Ectodermal cell (in vitro differentiated cells): ENCODE results near the gene GPSM3.

Experiments used
- H3K27ac ChIP-seq: 2 replicates; pipeline ENCODE4 v1.7.0; 2013; ENCODE audit warnings: mild to moderate bottlenecking, low read depth, low read length; ENCODE audit not compliant: insufficient read depth, poor library complexity, severe bottlenecking
- H3K27me3 ChIP-seq: 2 replicates; pipeline ENCODE4 v1.7.0; 2013; ENCODE audit warnings: mild to moderate bottlenecking, low read length; ENCODE audit not compliant: insufficient read depth, control insufficient read depth, poor library complexity, severe bottlenecking
- H3K36me3 ChIP-seq: one replicate; pipeline ENCODE4 v1.7.0; 2013; ENCODE audit warnings: low read length; ENCODE audit not compliant: control insufficient read depth, insufficient read depth
- H3K4me1 ChIP-seq: one replicate; pipeline ENCODE4 v1.7.0; 2013; ENCODE audit warnings: low read length; ENCODE audit not compliant: control insufficient read depth, insufficient read depth
- H3K4me3 ChIP-seq: 2 replicates; pipeline ENCODE4 v1.7.0; 2013; ENCODE audit warnings: low read depth, low read length, control low read depth; ENCODE audit not compliant: insufficient read depth
- H3K9me3 ChIP-seq: 2 replicates; pipeline ENCODE4 v1.7.0; 2013; ENCODE audit warnings: mild to moderate bottlenecking, low read length, moderate library complexity; ENCODE audit not compliant: control insufficient read depth
- WGBS, 2 experiments: methylation state at CpG; one replicate each; pipeline ENCODE4 v1.1.7; 2013; ENCODE audit warnings: missing lambda C conversion rate in 2 of 2; 5-methylcytosine and 5-hydroxymethylcytosine counted together

The GPSM3 gene

DNA sequence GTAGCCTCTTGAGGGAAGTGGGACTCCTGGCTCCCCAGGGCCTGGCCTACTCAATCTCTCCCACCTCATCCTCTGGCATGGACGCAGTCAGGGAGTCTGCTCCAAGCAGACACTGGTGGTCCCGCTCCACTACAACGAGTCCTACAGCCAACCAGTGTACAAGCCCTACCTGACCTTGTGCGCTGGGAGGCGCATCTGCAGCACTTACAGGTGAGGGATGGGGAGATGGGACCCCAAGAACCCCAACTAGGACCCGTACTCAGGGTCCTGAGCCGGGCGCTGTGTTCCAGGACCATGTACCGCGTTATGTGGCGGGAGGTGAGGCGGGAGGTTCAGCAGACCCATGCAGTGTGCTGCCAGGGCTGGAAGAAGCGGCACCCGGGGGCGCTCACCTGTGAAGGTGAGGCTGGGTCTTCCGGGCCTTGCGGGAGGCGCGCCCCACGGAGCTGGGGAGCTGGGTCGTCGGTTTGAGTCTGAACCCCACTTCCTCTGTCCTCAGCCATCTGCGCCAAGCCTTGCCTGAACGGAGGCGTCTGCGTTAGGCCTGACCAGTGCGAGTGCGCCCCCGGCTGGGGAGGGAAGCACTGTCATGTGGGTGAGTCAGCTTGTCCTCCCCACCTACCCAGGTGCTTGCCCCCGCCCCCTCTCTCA is 25.9 kb downstream of the GPSM3 start:
- H3K27ac ChIP-seq = peak overlapping the region; percentile 3

DNA sequence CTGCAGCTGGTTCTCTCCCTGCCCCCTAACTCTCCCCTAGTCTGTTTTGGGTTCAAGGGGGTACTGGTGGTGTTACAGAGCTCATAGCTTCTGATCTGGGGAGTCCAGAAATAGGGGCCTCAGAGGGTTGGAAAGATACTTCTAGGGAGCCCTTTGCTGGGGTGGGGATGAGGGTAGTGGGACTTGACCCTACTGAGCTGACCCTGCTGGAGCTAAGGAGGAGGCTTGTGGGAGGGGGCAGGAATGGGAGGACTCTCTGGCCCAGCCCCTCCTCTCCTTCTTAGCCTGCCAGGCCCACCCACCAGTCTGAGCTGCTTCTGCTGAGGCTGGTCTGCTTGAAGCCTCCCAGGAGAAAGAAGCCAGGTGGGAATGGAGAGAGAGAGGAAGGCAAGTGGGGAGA is 28.1 kb downstream of the GPSM3 start, which contains the start of gene EGFL8:
EGFL8 (plus strand) TSS at position 301 of the 400 bp plus-strand sequence. CDS start 1,571 bp downstream, outside the sequence.
- H3K36me3 ChIP-seq = peaks cover 8% of the 10 kb centered on the region
- H3K4me1 ChIP-seq = peaks cover 34% of the 10 kb centered on the region
- H3K27ac ChIP-seq = peak within 1 kb of the TSS; percentile 92
- no peaks in the 10 kb centered on the region for H3K27me3 ChIP-seq
- H3K4me3 ChIP-seq = no peak within 1 kb of the TSS
- H3K9me3 ChIP-seq = no peaks in the 10 kb centered on the region

More for the DNA sequence above, 25.9 kb downstream of the GPSM3 start:
- WGBS, 2 experiments = 93 to 94% methylated on average over 30 of the region's 30 CpGs
- H3K27me3 ChIP-seq = no peaks in the 10 kb centered on the region
- H3K9me3 ChIP-seq = no peaks in the 10 kb centered on the region
- H3K4me1 ChIP-seq = peaks cover 34% of the 10 kb centered on the region
- no peak overlapping the region for H3K4me3 ChIP-seq
- peaks cover 26% of the 10 kb centered on the region for H3K36me3 ChIP-seq

DNA sequence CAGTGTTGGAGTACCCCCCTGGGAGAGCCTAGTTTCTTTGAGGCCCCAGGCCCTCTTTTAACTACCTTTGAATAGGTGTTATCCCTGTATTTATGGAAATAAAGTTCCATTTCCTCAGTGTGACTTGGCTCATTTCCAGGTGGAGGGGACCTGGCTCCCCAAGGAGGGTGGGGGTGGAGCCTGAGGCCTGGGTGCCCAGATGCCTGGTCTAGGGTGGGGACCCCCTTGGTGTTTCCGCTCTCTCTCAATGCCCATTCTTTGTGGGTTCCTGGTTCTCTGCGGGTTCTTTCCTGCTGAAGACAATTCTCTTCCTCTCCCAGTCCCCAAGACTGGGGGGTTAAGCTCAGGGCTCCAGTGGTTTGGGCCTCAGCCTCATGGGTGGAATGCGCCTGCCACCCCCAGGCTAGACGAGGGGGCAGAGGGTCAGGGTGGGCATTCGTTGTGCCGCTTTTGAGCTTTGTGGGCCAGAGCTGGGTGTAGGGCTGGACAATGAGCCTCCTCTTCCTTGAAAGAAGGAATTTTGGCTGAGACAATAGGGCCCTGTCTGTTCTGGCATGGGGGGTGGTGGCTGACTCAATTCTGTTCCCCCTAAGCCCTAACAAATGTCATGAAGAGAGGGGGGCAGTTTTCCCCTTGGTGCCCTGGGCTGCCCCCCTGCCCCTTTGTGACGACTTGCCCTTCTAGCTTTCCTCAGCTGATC is 28.7 kb downstream of the GPSM3 start:
- Histone ChIP-seq H3K4me3 (no peak overlapping the region), H3K36me3 (peaks cover 8% of the 10 kb centered on the region), H3K27me3 (no peaks in the 10 kb centered on the region), H3K27ac (peak overlapping the region; percentile 92), H3K4me1 (peaks cover 31% of the 10 kb centered on the region), H3K9me3 (no peaks in the 10 kb centered on the region)
- WGBS, 2 experiments = 65 to 79% methylated on average over 7 of the region's 7 CpGs

DNA sequence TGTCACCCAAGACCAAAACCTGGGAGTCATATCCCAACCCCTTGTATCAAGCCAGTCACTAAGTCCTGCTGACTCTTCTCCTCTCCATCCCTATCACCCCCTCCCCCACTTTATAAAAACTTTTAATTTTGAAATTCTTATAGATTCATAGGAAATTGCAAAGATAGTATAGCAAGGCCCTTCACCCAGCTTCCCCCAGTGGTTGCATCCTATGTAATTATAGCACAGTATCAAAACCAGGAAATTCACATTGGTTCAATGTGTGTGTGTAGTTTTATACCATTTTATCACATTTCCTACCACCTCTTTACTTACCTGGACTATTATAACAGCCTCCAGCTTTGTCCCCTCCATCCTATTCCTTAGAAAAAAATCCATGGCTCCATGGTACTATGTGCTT is 34.4 kb downstream of the GPSM3 start:
- Histone ChIP-seq H3K27ac (no peak overlapping the region), H3K4me1 (no peaks in the 10 kb centered on the region), H3K9me3 (no peaks in the 10 kb centered on the region), H3K36me3 (peaks cover 21% of the 10 kb centered on the region), H3K27me3 (no peaks in the 10 kb centered on the region), H3K4me3 (no peak overlapping the region)

DNA sequence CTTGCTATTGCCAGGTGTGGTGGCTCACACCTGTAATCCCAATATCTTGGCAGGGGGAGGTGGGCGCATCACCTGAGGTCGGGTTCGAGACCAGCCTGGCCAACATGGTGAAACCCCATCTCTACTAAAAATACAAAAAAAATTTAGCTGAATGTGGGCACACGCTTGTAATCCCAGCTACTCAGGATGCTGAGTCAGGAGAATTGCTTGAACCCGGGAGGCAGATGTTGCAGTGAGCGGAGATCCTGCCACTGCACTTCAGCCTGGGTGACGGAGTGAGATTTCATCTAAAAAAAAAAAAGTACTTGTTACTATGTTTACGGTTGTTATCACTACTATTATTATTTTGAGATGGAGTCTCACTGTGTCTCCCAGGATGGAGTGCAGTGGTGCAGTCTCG is 35.6 kb downstream of the GPSM3 start:
- H3K9me3 ChIP-seq = no peaks in the 10 kb centered on the region
- H3K36me3 ChIP-seq = peaks cover 21% of the 10 kb centered on the region
- H3K27me3 ChIP-seq = peaks cover 5% of the 10 kb centered on the region
- H3K27ac ChIP-seq = no peak overlapping the region
- no peak overlapping the region for H3K4me3 ChIP-seq
- peaks cover 8% of the 10 kb centered on the region for H3K4me1 ChIP-seq
- 91 to 92% methylated on average over 9 of the region's 9 CpGs for WGBS, 2 experiments

DNA sequence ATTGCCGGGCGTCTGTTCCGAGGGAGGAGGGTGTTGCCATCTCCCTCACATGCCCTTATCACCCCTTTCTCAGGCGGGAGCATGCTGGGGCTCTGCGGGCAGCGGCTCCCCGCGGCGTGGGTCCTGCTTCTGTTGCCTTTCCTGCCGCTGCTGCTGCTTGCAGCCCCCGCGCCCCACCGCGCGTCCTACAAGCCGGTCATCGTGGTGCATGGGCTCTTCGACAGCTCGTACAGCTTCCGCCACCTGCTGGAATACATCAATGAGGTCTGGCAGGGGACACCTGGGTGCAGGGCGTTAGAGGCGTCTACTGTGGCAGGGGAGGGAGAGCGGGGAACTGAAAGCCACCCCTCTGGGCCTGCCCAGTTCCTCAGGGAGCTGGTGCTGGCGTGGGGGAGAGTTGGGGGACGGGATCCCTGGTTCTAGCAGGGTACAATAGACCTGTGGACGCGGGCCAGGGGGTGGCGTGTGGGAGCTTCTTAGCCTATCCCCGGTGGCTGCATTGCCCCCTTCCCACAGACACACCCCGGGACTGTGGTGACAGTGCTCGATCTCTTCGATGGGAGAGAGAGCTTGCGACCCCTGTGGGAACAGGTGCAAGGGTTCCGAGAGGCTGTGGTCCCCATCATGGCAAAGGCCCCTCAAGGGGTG is 37.8 kb downstream of the GPSM3 start:
- WGBS, 2 experiments = 18% methylated on average over 34 of the region's 34 CpGs
- peaks cover 11% of the 10 kb centered on the region for H3K4me1 ChIP-seq
- no peak overlapping the region for H3K27ac ChIP-seq

DNA sequence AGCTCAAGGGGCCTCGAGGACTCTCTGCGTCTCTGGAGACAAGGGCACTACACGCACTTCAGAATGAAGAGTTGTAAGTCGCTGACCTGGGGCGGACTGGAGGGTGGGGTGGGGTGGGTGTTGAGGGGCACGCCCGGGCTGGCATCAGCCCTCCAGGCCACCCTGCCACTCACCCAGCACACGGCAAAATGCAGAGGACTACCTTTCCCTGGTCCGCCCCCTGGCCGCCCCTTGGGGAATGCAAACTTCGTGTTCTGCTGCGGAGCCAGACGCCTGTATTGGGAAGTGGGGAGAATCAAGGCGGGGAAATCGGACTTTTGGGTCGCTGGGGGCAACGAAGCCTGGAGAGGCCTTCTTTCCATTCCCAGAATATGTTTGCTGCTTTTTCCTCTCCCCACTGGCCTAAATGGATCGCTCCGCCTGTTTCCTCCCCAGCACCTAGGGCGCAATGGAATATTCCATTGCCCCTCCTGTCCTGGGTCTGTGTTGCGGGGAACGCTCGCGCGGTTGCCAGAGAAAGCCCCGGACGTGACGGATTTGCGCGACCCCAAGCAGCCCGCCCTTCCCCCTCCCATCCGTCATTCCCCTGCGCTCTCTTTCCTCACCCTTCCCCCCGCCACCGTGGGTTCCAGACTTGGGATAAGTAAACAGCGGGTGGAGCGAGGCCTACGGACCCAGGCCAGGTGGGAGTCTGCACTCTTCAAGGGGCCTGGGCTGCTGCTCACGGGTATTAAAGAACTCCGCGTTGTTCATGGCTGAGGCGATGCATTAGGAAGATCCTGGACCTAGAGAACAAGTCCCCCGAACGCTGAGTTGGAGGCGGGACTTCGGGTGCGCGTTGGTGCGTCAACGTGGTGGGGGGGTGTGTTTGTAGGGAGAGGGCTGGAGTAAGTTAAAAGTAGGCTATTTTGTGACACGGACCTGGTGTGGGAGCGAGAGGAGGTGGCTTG is 38.6 kb downstream of the GPSM3 start, which contains the start of gene PPT2:
PPT2 (plus strand) TSS at position 578 of the 950 bp plus-strand sequence. CDS start 454 bp downstream, outside the sequence.
- Histone ChIP-seq H3K36me3 (peaks cover 20% of the 10 kb centered on the region), H3K9me3 (no peaks in the 10 kb centered on the region), H3K4me3 (peak within 1 kb of the TSS; percentile 98), H3K27me3 (peaks cover 26% of the 10 kb centered on the region), H3K4me1 (peaks cover 11% of the 10 kb centered on the region), H3K27ac (peak within 1 kb of the TSS; percentile 89)
- 0 to 1% methylated on average over 52 of the region's 52 CpGs for WGBS, 2 experiments

More for the DNA sequence above, 37.8 kb downstream of the GPSM3 start:
- Histone ChIP-seq H3K4me3 (peak overlapping the region; percentile 98), H3K27me3 (peaks cover 25% of the 10 kb centered on the region), H3K36me3 (peaks cover 21% of the 10 kb centered on the region), H3K9me3 (no peaks in the 10 kb centered on the region)

DNA sequence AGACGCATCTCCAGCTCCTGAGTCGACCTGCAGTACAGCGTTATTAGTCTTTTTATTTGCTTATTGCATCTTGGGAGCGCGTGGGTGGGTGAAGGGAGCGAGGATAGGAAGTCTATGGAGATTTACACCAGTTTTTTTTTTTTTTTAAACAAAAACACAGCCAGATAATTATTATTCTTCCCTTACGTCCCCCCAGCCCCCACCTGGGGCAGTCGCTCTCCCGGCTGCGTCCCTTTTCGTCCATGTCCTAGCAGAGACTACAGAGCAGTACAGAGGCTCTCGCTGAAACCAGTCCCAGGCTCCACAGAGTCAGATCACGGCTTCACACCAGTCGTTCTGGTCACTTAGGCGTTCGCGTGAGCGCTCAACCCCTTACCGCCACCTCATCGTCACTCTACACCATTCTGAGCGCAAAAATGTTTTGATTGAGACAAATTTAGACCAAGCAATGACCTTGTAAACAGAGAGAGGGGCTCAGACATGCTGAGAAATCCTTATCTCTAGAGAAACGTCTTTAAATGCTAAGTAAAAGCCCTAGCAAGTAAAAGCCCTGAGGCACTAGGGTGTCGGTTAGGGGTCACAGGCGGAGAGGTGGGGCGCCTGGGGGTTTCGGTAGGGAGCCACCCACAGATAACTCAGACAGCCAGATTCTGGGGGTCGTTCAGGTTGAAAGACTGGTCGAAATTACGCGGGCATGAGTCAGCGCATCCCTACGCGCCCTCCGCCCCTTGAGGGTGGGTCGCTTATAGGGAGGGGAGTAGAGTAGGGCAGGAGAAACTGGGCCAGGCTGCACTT is 39.5 kb downstream of the GPSM3 start:
- 1 to 6% methylated on average over 29 to 35 of the region's 35 CpGs for WGBS, 2 experiments
- H3K36me3 ChIP-seq = peaks cover 12% of the 10 kb centered on the region
- H3K27me3 ChIP-seq = peaks cover 26% of the 10 kb centered on the region
- H3K4me3 ChIP-seq = peak overlapping the region; percentile 98
- peaks cover 11% of the 10 kb centered on the region for H3K4me1 ChIP-seq
- peak overlapping the region; percentile 89 for H3K27ac ChIP-seq
- H3K9me3 ChIP-seq = no peaks in the 10 kb centered on the region
